ENCODE measurements around the gene GDF11.

Gene GDF11

DNA sequence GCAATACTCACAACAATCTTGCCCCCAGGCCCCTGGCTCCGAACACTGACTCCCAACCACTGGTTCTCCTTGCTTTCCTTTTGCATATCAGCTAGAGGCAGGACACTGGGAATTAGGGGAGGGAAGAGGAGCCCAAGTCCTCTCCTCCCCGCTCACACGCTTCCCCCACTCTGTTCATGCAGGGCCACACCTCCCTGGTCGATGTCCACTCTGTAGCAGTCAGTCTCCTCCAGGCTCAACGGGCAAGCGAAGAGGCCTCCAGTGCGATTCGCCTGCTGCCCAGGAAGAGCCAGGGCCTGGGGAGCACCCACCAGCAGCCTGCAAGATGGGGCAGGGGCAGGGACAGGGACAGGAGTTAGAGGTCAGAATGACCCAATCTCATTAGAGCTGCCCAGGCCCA, 40.1 kb upstream of the GDF11 start:
- Histone ChIP-seq H2AFZ (ENCODE audit: low read length) (no peak overlapping the region), H3K4me2 (ENCODE audit: low read length) (no peak overlapping the region), H3K79me2 (ENCODE audit: insufficient read depth, low read length) (no peaks in the 10 kb centered on the region), H3K9ac (ENCODE audit: low read length) (no peak overlapping the region), H3F3A (ENCODE audit: insufficient read depth, low read length) (no peaks in the 10 kb centered on the region), H3K4me1 (ENCODE audit: insufficient read depth, low read length, severe bottlenecking) (peaks cover 1% of the 10 kb centered on the region), H4K20me1 (ENCODE audit: insufficient read depth, low read length) (no peaks in the 10 kb centered on the region), H3K27ac (ENCODE audit: low read depth, low read length, poor library complexity, severe bottlenecking) (no peak overlapping the region), H3K4me3 (ENCODE audit: low read depth, low read length, poor library complexity, severe bottlenecking) (no peak overlapping the region), H3K9me3 (ENCODE audit: low read length) (no peaks in the 10 kb centered on the region), H3K9me2 (ENCODE audit: low read depth, low read length) (no peaks in the 10 kb centered on the region), H3K27me3 (ENCODE audit: insufficient read depth, low read length) (peaks cover 13% of the 10 kb centered on the region), H3K36me3 (ENCODE audit: insufficient read depth, low read length) (no peaks in the 10 kb centered on the region)
- TF ChIP-seq EZH2 (IDR thresholded peaks at IDR 0.05; ENCODE audit: borderline replicate concordance, low read length) = no peak

DNA sequence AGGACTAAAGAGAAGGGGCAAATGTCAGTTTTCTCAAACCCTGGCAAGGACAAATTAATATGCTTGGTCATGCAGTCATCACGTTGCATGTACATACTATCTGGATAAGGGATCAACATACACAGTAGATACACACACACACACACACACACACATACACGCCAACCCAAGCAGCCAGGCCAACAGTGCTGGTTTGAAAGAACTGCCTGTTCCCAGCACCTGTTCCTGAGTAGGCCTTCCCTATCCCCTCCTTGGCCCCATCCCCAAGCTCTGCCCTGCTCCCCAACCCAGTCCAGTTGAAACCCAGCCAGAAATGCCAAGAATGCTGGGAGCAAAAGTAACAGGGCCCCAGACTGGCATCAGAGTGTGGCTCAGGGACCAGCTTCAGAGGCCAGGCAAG, 39.6 kb upstream of the GDF11 start:
- no peak for TF ChIP-seq CTCF (IDR thresholded peaks at IDR 0.05; ENCODE audit: low read length)
- H3K27me3 ChIP-seq (ENCODE audit: insufficient read depth, low read length) = peaks cover 13% of the 10 kb centered on the region
- no peaks in the 10 kb centered on the region for H3K36me3 ChIP-seq (ENCODE audit: insufficient read depth, low read length)
- no peaks in the 10 kb centered on the region for H3K79me2 ChIP-seq (ENCODE audit: insufficient read depth, low read length)
- no peaks in the 10 kb centered on the region for H3F3A ChIP-seq (ENCODE audit: insufficient read depth, low read length)
- no peak overlapping the region for H3K27ac ChIP-seq (ENCODE audit: low read depth, low read length, poor library complexity, severe bottlenecking)
- H4K20me1 ChIP-seq (ENCODE audit: insufficient read depth, low read length) = no peaks in the 10 kb centered on the region
- H3K9ac ChIP-seq (ENCODE audit: low read length) = no peak overlapping the region
- H3K4me2 ChIP-seq (ENCODE audit: low read length) = no peak overlapping the region
- H3K4me1 ChIP-seq (ENCODE audit: insufficient read depth, low read length, severe bottlenecking) = peaks cover 5% of the 10 kb centered on the region
- no peak overlapping the region for H3K4me3 ChIP-seq (ENCODE audit: low read depth, low read length, poor library complexity, severe bottlenecking)
- no peaks in the 10 kb centered on the region for H3K9me2 ChIP-seq (ENCODE audit: low read depth, low read length)
- no peak overlapping the region for H2AFZ ChIP-seq (ENCODE audit: low read length)
- H3K9me3 ChIP-seq (ENCODE audit: low read length) = no peaks in the 10 kb centered on the region

GRCh38 chr12:55703901-55704761, 38.8 kb upstream of the GDF11 start:
- H4K20me1 ChIP-seq (ENCODE audit: insufficient read depth, low read length) = no peaks in the 10 kb centered on the region
- H3K9ac ChIP-seq (ENCODE audit: low read length) = no peak overlapping the region
- peaks cover 7% of the 10 kb centered on the region for H3K4me1 ChIP-seq (ENCODE audit: insufficient read depth, low read length, severe bottlenecking)
- H3K9me2 ChIP-seq (ENCODE audit: low read depth, low read length) = no peaks in the 10 kb centered on the region
- H3K27me3 ChIP-seq (ENCODE audit: insufficient read depth, low read length) = peaks cover 18% of the 10 kb centered on the region
- H3K9me3 ChIP-seq (ENCODE audit: low read length) = no peaks in the 10 kb centered on the region
- no peak overlapping the region for H3K4me3 ChIP-seq (ENCODE audit: low read depth, low read length, poor library complexity, severe bottlenecking)
- no peak overlapping the region for H3K4me2 ChIP-seq (ENCODE audit: low read length)
- TF ChIP-seq EZH2 (IDR thresholded peaks at IDR 0.05; ENCODE audit: borderline replicate concordance, low read length) (no peak), CTCF (IDR thresholded peaks at IDR 0.05; ENCODE audit: low read length) (no peak)
- no peaks in the 10 kb centered on the region for H3F3A ChIP-seq (ENCODE audit: insufficient read depth, low read length)
- no peak overlapping the region for H2AFZ ChIP-seq (ENCODE audit: low read length)
- no peaks in the 10 kb centered on the region for H3K36me3 ChIP-seq (ENCODE audit: insufficient read depth, low read length)
- H3K27ac ChIP-seq (ENCODE audit: low read depth, low read length, poor library complexity, severe bottlenecking) = no peak overlapping the region
- no peaks in the 10 kb centered on the region for H3K79me2 ChIP-seq (ENCODE audit: insufficient read depth, low read length)
